Smooth muscle cell (in vitro differentiated cells): ENCODE results near the gene WNK1. TPM values are rescaled to one million over a fixed set of nuclear protein-coding genes. Genes with fewer than 3 reads are reported as not detected.
A peak's percentile ranks its signal among the peaks of the same experiment; 100 is the strongest.

ENCODE experiments used
- DNase-seq: peaks from one replicate; lab custom pipeline; 2025; ENCODE audit not compliant: unreplicated experiment; lab: John Stamatoyannopoulos, UW
- H2AFZ ChIP-seq: fragments of 200-600 bp; sonication (generic); 2 replicates; pipeline ENCODE4 v1.6.0; 2016; ENCODE audit warnings: antibody characterized with exemption, low read depth, mild to moderate bottlenecking
- H3F3A ChIP-seq: fragments of 200-600 bp; sonication (generic); 2 replicates; pipeline ENCODE4 v1.6.0; 2017; ENCODE audit warnings: antibody characterized with exemption, low read depth
- H3K27ac ChIP-seq: fragments of 200-600 bp; sonication (generic); 2 replicates; pipeline ENCODE4 v1.5.1; 2016; ENCODE audit warnings: low read depth, mild to moderate bottlenecking
- H3K27me3 ChIP-seq: fragments of 200-600 bp; sonication (generic); 2 replicates; pipeline ENCODE4 v1.6.1; 2016; ENCODE audit warnings: low read depth, mild to moderate bottlenecking
- H3K36me3 ChIP-seq: fragments of 200-600 bp; sonication (generic); 2 replicates; pipeline ENCODE4 v1.5.1; 2016; ENCODE audit warnings: low read depth
- H3K4me1 ChIP-seq: fragments of 200-600 bp; sonication (generic); 2 replicates; pipeline ENCODE4 v1.5.1; 2016; ENCODE audit warnings: low read depth
- H3K4me2 ChIP-seq: fragments of 200-600 bp; sonication (generic); 2 replicates; pipeline ENCODE4 v1.6.0; 2016; ENCODE audit warnings: mild to moderate bottlenecking
- H3K4me3 ChIP-seq: fragments of 200-600 bp; sonication (generic); 2 replicates; pipeline ENCODE4 v1.5.1; 2016; ENCODE audit warnings: mild to moderate bottlenecking
- H3K79me2 ChIP-seq: fragments of 200-600 bp; sonication (generic); 2 replicates; pipeline ENCODE4 v1.6.0; 2016; ENCODE audit warnings: low read depth, mild to moderate bottlenecking
- H3K9ac ChIP-seq: fragments of 200-600 bp; sonication (generic); 2 replicates; pipeline ENCODE4 v1.6.0; 2016; ENCODE audit warnings: low read depth
- H3K9me3 ChIP-seq: fragments of 200-600 bp; sonication (generic); replicated peaks from 2 replicates; pipeline ENCODE4 v1.5.1; 2016; ENCODE audit warnings: low read depth
- H4K20me1 ChIP-seq: fragments of 200-600 bp; sonication (generic); 2 replicates; pipeline ENCODE4 v1.6.0; 2016; ENCODE audit warnings: low read depth
- CTCF ChIP-seq: fragments of 200-600 bp; sonication (generic); IDR thresholded peaks from 2 replicates; pipeline ENCODE4 v1.5.1; 2017; ENCODE audit warnings: borderline replicate concordance, mild to moderate bottlenecking, antibody characterized with exemption; ENCODE audit not compliant: insufficient read depth, poor library complexity, severe bottlenecking
- WGBS: methylation state at CpG from one replicate; pipeline ENCODE4 v1.1.7; 2016; ENCODE audit warnings: low lambda C conversion rate; 5-methylcytosine and 5-hydroxymethylcytosine counted together
- polyA plus RNA-seq: library from polyadenylated mRNA; unstranded; fragments of >200 nt; fragmentation: Nextera tagmentation; extraction: Ambion mirVana; gene quantifications from 2 replicates; pipeline ENCODE4 v1.2.1, GENCODE V29; 2016
- total RNA-seq: library from RNA; depleted of rRNA; stranded (reverse); fragments of >200 nt; gene quantifications from 2 replicates; pipeline ENCODE4 v1.2.3, GENCODE V29; 2014

WNK1 gene
- total and polyA plus RNA-seq, 2 experiments from 2014 or later = 42.2 to 104 TPM

- H3K4me3 ChIP-seq = peak within 1 kb of the TSS; percentile 72
- H3K9ac ChIP-seq = peak within 1 kb of the TSS; percentile 62
- no peaks in the 10 kb centered on the region for H3F3A ChIP-seq
- WGBS = 2% methylated on average over 55 of the region's 58 CpGs
- H3K27ac ChIP-seq = peak within 1 kb of the TSS; percentile 88
- no peaks in the 10 kb centered on the region for H3K9me3 ChIP-seq
- no peaks in the 10 kb centered on the region for H3K27me3 ChIP-seq
- peak within 1 kb of the TSS; percentile 79 for H2AFZ ChIP-seq
- peak; percentile 96 for TF ChIP-seq CTCF
- peaks cover 6% of the 10 kb centered on the region for H3K4me1 ChIP-seq
- DNase-seq = peak; percentile 90
- H3K36me3 ChIP-seq = no peaks in the 10 kb centered on the region
- no peaks in the 10 kb centered on the region for H4K20me1 ChIP-seq
- peak within 1 kb of the TSS; percentile 89 for H3K4me2 ChIP-seq
- H3K79me2 ChIP-seq = peaks cover 18% of the 10 kb centered on the region
Measured at GRCh38 chr12:949453-950191, 197.2 kb downstream of the WNK1 start, which contains the start of gene RAD52. Gene RAD52 (minus strand): TSS chr12:949694. CDS start chr12:933058, 16,636 bp downstream.

- TF ChIP-seq CTCF = no peak
- Histone ChIP-seq H3K27ac (no peak overlapping the region), H3K27me3 (no peaks in the 10 kb centered on the region), H2AFZ (no peak overlapping the region), H4K20me1 (no peaks in the 10 kb centered on the region), H3K36me3 (no peaks in the 10 kb centered on the region), H3F3A (no peaks in the 10 kb centered on the region), H3K4me2 (no peak overlapping the region), H3K4me3 (no peak overlapping the region), H3K4me1 (peaks cover 6% of the 10 kb centered on the region), H3K79me2 (peaks cover 14% of the 10 kb centered on the region), H3K9me3 (no peaks in the 10 kb centered on the region), H3K9ac (no peak overlapping the region)
- WGBS = 70% methylated on average over 1 of the region's 1 CpG
- no peak for DNase-seq
Measured at GRCh38 chr12:951176-951575, 198.8 kb downstream of the WNK1 start.

- 86% methylated on average over 7 of the region's 7 CpGs for WGBS
- Histone ChIP-seq H3K9ac (no peak overlapping the region), H4K20me1 (no peaks in the 10 kb centered on the region), H3F3A (no peaks in the 10 kb centered on the region), H3K4me1 (no peaks in the 10 kb centered on the region), H3K36me3 (no peaks in the 10 kb centered on the region), H3K9me3 (no peaks in the 10 kb centered on the region), H3K4me3 (no peak overlapping the region), H3K4me2 (no peak overlapping the region), H3K27ac (no peak overlapping the region), H3K27me3 (no peaks in the 10 kb centered on the region), H2AFZ (no peak overlapping the region), H3K79me2 (no peaks in the 10 kb centered on the region)
- no peak for TF ChIP-seq CTCF
- DNase-seq = no peak
Measured at GRCh38 chr12:953776-954175, 201.4 kb downstream of the WNK1 start.

GRCh38 chr12:954741-955140 lies 202.4 kb downstream of the WNK1 start:
- H3K4me1 ChIP-seq = no peaks in the 10 kb centered on the region
- H3K36me3 ChIP-seq = no peaks in the 10 kb centered on the region
- H3K9me3 ChIP-seq = no peaks in the 10 kb centered on the region
- H3K27me3 ChIP-seq = no peaks in the 10 kb centered on the region
- no peak overlapping the region for H3K4me2 ChIP-seq
- no peaks in the 10 kb centered on the region for H3K79me2 ChIP-seq
- H3K27ac ChIP-seq = no peak overlapping the region
- no peak for DNase-seq
- no peak overlapping the region for H3K4me3 ChIP-seq
- H2AFZ ChIP-seq = no peak overlapping the region
- TF ChIP-seq CTCF = no peak
- H3F3A ChIP-seq = no peaks in the 10 kb centered on the region
- H4K20me1 ChIP-seq = no peaks in the 10 kb centered on the region
- no peak overlapping the region for H3K9ac ChIP-seq
